ENCODE data around the gene SELENOO. TPM values are rescaled to one million over a fixed set of nuclear protein-coding genes. Genes with fewer than 3 reads are reported as not detected.

SELENOO gene
- total and polyA plus RNA-seq, 12 donors = 9.6 to 29.8 (median 12.2) TPM

DNA sequence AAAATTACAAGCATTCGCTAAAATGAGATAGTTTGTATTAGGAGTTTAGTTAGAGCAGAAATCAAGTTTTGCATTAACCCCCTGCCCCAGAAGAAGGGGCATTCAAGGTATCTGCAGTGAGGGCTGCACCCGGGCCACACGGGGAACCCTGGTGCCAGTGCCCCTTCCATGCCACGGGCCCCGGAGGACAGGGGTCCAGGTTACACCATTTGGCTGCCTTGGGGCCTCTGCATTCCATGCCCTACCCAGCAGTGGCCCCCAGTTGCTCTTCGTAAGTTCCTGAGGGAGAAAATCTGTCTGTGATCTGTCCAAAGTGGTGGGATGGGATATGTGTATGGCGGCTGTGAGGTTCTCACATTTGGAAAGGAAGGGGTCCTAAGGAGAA is 47.1 kb upstream of the SELENOO start:
- Histone ChIP-seq H3K36me3 (no peaks in the 10 kb centered on the region), H3K9me3 (no peaks in the 10 kb centered on the region), H3K4me1 (peaks cover 0 to 7% (median 0%) of the 10 kb centered on the region in 9 donors), H3K4me3 (no peak overlapping the region), H3K27ac (no peak overlapping the region), H3K27me3 (peaks cover 0 to 19% (median 4%) of the 10 kb centered on the region in 7 donors)
- ATAC-seq = no peak
- TF ChIP-seq, protein P1, sequence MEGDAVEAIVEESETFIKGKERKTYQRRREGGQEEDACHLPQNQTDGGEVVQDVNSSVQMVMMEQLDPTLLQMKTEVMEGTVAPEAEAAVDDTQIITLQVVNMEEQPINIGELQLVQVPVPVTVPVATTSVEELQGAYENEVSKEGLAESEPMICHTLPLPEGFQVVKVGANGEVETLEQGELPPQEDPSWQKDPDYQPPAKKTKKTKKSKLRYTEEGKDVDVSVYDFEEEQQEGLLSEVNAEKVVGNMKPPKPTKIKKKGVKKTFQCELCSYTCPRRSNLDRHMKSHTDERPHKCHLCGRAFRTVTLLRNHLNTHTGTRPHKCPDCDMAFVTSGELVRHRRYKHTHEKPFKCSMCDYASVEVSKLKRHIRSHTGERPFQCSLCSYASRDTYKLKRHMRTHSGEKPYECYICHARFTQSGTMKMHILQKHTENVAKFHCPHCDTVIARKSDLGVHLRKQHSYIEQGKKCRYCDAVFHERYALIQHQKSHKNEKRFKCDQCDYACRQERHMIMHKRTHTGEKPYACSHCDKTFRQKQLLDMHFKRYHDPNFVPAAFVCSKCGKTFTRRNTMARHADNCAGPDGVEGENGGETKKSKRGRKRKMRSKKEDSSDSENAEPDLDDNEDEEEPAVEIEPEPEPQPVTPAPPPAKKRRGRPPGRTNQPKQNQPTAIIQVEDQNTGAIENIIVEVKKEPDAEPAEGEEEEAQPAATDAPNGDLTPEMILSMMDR (IDR thresholded peaks at IDR 0.05) = no peak
- WGBS, 2 donors = 89 to 90% methylated on average over 7 of the region's 7 CpGs
- no peak for DNase-seq
- intact Hi-C loops (cut with DNase I) = loop anchor here in 1 of 10 donors (5.0 kb wide), 1 partner anchor 54 kb away; no protein-coding TSS in a partner anchor

DNA sequence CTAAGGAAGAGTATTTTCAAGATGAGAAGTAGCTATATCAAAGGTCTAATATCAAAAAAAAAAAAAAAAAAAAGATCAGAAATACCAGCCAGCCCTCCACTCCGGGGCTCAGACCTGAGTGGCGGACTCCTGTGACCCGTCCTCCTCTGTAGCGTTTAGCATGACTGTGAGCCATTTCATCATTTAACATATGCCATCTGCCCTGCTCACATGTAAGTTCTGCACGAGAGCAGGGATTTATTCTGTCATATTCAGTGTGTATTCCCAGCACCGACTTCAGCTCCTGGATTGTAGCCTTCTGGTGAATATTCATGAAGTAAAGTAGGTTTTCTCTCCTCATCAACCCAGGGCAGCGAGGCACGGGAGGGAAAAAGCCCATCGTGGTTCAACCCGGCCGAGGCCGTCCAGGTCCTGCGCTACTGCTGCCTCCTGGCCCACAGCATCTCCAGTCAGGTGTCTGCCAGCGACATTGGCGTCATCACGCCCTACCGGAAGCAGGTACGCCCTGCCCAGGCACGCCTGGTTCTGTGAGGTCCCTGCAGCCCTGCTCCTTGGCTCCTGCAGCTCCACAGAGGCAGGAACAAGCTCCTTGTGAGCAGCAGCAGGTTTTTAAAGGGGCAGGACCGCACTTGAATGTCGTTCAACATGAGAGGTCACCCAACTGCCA is 43.0 kb upstream of the SELENOO start:
- H3K36me3 ChIP-seq = no peaks in the 10 kb centered on the region
- peaks cover 0 to 28% (median 12%) of the 10 kb centered on the region in 7 donors for H3K27me3 ChIP-seq
- DNase-seq (no peak), ATAC-seq (no peak)
- H3K4me3 ChIP-seq = no peak overlapping the region
- no peaks in the 10 kb centered on the region for H3K9me3 ChIP-seq
- TF ChIP-seq, protein P1 (IDR thresholded peaks at IDR 0.05) = no peak
- intact Hi-C loops (cut with DNase I) = no loop called here
- no peak overlapping the region for H3K27ac ChIP-seq
- no peaks in the 10 kb centered on the region for H3K4me1 ChIP-seq
- WGBS, 2 donors = 75 to 78% methylated on average over 21 of the region's 21 CpGs

DNA sequence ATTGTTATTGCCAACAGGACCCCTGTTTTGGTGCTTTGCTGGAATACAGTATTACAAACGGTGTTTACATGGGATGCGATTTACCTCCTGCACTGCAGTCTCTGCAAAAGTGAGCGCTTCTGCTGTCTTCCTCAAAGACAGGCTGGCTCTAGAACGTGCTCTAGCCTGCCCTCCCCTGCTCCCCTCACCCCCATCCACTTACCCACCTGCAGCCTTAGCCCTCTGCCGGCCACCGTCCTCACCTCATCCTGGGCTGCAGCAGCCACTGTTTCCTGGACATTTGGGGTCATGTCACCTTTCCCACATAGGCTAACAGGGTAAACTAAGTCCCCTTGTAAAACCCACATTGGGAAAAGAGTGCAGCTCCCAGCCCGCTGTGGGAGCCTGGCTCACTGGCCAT is 39.9 kb upstream of the SELENOO start:
- 84 to 88% methylated on average over 7 of the region's 7 CpGs for WGBS, 2 donors
- H3K36me3 ChIP-seq = no peaks in the 10 kb centered on the region
- TF ChIP-seq, protein P1 (IDR thresholded peaks at IDR 0.05) = no peak

DNA sequence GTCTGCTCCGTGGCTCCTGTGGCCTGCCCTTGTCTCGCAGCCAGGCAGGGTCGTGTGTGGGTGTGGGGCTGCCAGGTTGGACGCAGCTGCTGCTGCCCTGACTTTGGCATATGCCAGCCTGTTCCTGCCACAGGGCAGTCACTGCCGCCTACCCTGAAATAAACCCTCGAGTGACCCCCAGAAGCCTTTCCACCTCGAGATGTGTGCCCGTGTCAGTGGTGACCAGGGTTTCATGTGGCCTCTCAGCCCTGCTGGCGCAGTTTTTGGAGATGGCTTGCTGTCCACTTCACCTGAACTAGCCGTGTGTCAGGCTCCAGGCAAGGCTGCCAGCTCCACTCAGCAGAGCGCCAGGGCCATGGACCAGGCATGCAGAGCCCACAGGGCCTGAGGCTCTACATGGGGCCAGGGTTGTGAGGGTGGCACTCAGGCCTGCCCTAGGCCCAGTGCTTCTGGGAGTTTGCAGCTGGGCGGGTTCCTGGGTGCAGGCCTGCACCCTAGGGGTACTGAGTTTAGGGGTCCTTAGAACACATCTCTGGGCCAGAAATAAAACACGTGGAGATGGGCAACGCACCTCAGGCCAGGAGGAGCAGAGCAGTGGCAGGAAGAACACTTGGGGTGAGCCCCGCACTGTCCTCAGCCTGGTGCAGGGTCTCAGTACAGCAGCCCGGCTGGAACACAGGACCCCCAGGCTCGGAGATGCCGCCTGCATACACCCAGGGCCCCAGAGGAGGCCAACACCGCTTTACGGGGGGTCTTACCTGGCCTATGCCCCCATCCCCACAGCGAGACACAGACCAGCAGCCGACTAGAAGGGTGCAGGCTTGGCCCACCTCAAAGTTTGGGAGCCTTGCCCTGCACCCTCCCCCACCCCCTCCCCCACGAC is 39.1 kb upstream of the SELENOO start:
- peak in 1 of 8 donors; percentile 34 for ATAC-seq
- TF ChIP-seq, protein P1 (IDR thresholded peaks at IDR 0.05) = no peak
- peaks cover 0 to 28% (median 16%) of the 10 kb centered on the region in 7 donors for H3K27me3 ChIP-seq
- H3K36me3 ChIP-seq = no peaks in the 10 kb centered on the region
- 83 to 88% methylated on average over 23 of the region's 23 CpGs for WGBS, 2 donors
- no peaks in the 10 kb centered on the region for H3K9me3 ChIP-seq
- H3K4me1 ChIP-seq = no peaks in the 10 kb centered on the region
- DNase-seq = no peak
- intact Hi-C loops (cut with DNase I) = no loop called here
- no peak overlapping the region for H3K27ac ChIP-seq
- no peak overlapping the region for H3K4me3 ChIP-seq

More for the DNA sequence above, 39.9 kb upstream of the SELENOO start:
- no peaks in the 10 kb centered on the region for H3K9me3 ChIP-seq
- DNase-seq (no peak), ATAC-seq (no peak)
- intact Hi-C loops (cut with DNase I) = no loop called here
- no peak overlapping the region for H3K4me3 ChIP-seq
- peaks cover 0 to 28% (median 16%) of the 10 kb centered on the region in 7 donors for H3K27me3 ChIP-seq
- H3K27ac ChIP-seq = no peak overlapping the region
- no peaks in the 10 kb centered on the region for H3K4me1 ChIP-seq

All from heart right ventricle (tissue), 16 donors.